Loucy (cell line): ENCODE measurements around the gene CCIN.

Experiments
- EZH2phosphoT487 ChIP-seq: fragments of 200-600 bp; IDR thresholded peaks from 2 replicates; pipeline ENCODE4 v1.6.1; 2018; ENCODE audit warnings: antibody characterized with exemption, mild to moderate bottlenecking, moderate library complexity, borderline replicate concordance
- TF ChIP-seq, protein P1 (sequence below): fragments of 200-600 bp; sonication (generic); conservative IDR thresholded peaks from 2 replicates; pipeline ENCODE4 v1.5.1; 2014; ENCODE audit warnings: mild to moderate bottlenecking, antibody characterized with exemption, low read length

GRCh38 chr9:36136894-36137391 is 32.2 kb upstream of the CCIN start:
- TF ChIP-seq, protein P1, sequence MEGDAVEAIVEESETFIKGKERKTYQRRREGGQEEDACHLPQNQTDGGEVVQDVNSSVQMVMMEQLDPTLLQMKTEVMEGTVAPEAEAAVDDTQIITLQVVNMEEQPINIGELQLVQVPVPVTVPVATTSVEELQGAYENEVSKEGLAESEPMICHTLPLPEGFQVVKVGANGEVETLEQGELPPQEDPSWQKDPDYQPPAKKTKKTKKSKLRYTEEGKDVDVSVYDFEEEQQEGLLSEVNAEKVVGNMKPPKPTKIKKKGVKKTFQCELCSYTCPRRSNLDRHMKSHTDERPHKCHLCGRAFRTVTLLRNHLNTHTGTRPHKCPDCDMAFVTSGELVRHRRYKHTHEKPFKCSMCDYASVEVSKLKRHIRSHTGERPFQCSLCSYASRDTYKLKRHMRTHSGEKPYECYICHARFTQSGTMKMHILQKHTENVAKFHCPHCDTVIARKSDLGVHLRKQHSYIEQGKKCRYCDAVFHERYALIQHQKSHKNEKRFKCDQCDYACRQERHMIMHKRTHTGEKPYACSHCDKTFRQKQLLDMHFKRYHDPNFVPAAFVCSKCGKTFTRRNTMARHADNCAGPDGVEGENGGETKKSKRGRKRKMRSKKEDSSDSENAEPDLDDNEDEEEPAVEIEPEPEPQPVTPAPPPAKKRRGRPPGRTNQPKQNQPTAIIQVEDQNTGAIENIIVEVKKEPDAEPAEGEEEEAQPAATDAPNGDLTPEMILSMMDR, result no peak
- TF ChIP-seq EZH2phosphoT487, result no peak
